ENCODE measurements around the gene FKBP3.
"Not testable (repeated sequence)": the region's sequence is repeated elsewhere in the genome, so short reads cannot be mapped to it uniquely, and the experiment has no call there.

The FKBP3 gene

GRCh38 chr14:45134051-45134958 is at the start of gene FKBP3:
Gene FKBP3, minus strand, starts transcription at chr14:45134481. Its CDS starts 25 bp downstream, at chr14:45134456.
- peak; percentile 96 for DNase-seq

DNA sequence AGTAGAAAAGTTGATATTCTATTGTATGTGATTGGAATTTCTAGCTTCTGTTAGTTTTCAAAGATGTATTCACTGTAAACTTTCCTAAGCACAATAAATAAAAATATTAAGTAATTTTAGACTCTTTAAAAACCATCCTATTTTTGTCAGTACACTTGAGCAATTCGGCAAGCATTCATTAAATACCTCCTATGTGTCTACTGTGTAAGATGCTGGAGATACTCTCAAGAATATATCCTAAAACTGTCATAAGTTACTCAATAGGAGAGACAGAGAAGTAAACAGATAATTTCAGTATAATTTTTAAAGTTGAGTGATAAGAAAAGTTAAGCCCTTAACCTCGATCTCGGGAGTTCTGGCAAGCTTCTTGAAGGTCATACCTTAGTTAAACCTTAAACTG is 47.5 kb upstream of the FKBP3 start:
- DNase-seq, result no peak

DNA sequence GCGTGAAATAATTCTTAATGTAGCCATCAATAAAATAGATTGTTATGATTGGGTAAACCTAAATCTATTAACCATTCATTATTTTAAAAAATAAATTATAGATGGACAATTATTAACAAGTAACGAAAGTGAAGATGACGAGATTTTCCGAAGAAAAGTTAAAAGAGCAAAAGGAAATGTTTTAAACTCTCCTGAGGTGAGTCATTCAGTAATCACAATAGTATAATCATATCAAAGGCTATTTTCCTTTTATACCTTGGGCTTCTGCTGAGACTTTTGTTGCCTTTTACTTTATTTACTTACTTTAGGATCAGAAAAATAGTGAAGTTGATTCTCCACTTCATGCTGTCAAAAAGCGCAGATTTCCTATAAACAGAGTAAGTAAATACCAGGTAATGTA is 47.0 kb upstream of the FKBP3 start:
- DNase-seq, result no peak

GRCh38 chr14:45177076-45177475 is 42.8 kb upstream of the FKBP3 start:
- no peak for DNase-seq

DNA sequence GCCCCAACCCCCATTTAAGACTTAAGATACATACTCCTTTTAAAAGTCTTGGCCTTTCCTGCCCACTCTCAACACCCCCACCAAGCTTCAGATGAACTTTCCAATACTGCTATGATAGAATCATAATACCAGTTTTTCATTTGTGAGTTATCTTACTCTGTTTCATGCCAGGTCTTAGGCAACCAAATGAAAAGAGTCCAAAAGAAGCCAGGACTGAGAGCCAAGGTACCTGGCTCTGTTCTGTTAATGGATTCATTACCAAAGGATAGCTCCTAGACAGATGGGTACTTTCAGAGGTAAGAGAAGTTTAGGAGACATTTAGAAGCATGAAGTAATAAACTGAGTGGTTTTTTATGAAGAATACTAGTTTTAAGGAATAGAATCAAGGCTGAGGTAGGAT is 35.6 kb upstream of the FKBP3 start:
- no peak for DNase-seq

GRCh38 chr14:45156067-45156466 is 21.8 kb upstream of the FKBP3 start:
- no peak for DNase-seq

GRCh38 chr14:45150386-45150890 is 16.2 kb upstream of the FKBP3 start:
- no peak for DNase-seq

GRCh38 chr14:45149602-45150001 is 15.3 kb upstream of the FKBP3 start:
- DNase-seq, result no peak

DNA sequence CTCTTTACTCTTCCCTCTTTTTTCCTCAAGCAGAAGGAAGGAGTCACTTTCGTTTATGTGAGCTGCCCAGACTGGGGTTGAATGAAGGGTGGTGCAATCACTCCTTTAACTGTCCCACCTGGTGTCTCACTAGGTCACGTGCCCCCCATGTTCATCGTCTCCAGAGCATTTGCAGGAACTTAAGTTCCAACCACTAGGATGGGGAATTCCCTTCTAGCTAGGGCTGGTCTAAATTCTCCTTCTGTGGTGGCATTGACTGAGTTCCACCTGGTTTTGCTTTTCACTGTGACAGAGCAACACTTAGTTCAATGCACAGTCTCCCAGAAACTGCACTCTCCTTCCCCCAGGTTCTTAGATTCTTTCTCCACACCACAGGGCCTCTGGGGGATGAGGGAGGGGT is 10.9 kb upstream of the FKBP3 start:
- no peak for DNase-seq

DNA sequence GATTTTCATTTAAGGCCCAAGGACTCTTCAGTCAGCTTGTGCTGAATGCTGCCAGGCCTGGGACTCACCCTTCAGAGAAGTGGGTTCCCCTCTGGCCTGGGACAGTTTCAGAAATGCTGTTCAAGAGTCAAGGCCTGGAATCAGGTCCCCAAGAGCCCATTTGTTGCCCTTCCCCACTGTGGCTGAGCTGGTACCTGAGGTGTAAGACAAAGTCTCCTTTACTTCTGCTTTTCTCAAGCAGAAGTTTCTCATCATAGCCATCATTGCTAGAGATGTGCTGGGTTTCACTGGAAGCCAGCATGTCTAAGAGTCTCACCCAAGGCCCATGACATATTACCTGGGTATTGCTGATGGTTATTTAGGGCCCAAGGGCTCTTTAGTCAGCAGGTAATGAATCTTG is 10.4 kb upstream of the FKBP3 start:
- no peak for DNase-seq

DNA sequence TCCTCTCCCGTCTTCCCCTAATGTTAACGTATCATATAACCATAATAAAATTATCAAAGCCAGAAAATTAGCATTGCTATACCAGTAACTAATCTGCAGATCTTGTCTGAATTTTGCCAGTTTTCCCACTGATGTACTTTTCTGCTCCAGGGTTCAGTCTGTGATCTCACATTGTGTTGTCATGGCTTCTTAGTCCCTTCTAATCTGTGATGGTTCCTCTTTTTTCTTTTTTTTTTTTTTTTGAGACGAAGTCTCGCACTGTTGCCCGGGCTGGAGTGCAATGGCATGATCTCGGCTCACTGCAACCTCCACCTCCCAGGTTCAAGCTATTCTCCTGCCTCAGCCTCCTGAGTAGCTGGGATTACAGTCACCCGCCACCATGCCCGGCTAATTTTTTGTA is 7.8 kb upstream of the FKBP3 start:
- not testable (repeated sequence) for DNase-seq

GRCh38 chr14:45140661-45141187 is 6.4 kb upstream of the FKBP3 start:
- no peak for DNase-seq

DNA sequence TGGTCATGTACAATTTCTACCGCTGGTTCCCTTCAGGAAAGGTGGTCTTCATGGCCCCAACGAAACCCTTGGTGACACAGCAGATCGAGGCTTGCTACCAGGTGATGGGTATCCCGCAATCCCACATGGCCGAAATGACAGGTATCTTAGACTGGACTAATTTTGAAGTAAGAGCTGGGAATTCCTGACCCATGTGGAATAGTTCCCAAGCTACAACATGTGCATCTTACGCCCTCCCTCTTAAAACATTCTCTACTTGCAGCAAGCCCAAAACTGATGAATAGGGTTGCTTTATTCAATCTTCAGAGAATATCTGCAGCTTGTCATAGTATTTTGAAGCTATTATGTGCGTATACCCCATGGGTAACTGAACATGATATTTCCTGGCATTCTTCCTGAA is 2.1 kb upstream of the FKBP3 start:
- DNase-seq, result no peak

DNA sequence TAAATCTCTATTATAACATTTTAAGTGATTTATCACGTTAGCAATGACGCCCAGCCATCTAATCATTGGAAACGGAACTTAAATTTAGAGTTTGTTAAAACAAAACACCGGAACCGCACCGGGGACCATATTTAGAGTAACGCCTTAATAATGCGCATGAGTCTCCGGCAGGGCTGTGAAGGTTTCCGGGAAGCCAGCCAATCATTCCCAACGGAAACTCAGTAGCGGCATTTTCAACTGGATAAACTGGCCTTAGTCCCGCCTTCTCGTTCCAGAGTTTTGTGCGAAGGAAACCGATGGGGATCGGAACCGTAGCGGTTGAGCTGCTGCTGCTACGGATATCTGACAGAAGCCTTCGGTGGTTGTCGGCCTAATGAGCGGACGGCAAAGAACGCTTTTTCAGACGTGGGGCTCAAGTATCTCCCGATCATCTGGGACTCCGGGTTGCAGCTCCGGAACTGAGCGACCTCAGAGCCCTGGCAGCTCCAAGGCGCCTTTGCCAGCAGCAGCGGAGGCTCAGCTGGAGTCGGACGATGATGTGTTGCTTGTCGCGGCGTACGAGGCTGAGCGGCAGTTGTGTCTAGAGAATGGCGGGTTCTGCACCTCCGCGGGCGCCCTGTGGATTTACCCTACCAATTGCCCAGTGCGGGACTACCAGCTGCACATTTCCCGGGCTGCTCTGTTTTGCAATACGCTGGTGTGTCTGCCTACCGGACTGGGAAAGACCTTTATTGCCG is 1.5 kb upstream of the FKBP3 start, which contains the start of gene FANCM:
TSS of gene FANCM (plus strand) at position 272 of the 737 bp plus-strand sequence. CDS start at position 374, 102 bp downstream.
- DNase-seq, result peak; percentile 76

- no peak for DNase-seq
Observed at GRCh38 chr14:45135156-45135555, 875 bp upstream of the FKBP3 start.

- no peak for DNase-seq
Observed at GRCh38 chr14:45133683-45134050, 614 bp downstream of the FKBP3 start.

DNA sequence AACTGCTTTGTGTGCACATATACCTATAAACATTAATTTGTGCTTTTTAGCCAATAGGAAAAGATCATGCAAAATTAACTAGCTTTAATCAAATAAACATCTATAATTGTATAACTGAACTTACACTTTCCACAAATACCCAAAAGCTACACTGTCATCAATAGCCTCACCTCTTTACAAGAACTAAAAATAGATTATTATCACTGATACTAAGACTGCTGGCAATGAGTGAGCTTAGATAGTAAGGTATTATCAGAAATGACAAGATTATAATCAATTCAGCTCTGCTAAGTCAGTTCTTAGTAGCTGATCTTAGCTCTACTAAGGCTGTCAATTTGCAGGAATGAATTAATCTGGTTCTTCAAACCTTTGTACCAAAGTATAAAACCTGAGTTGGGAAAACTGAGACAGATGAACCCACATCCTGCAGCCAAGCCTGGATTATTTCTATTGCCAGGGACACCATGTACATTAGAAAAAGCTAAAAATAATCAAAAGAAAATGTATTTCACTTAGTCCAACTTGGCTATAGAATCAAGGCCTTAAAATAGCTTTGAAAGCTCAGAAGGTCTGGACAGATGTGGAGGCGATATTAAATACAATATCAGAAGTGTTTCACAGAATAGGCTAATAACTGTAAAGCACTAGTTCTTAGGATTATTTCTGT is 5.2 kb downstream of the FKBP3 start:
- DNase-seq, result no peak

DNA sequence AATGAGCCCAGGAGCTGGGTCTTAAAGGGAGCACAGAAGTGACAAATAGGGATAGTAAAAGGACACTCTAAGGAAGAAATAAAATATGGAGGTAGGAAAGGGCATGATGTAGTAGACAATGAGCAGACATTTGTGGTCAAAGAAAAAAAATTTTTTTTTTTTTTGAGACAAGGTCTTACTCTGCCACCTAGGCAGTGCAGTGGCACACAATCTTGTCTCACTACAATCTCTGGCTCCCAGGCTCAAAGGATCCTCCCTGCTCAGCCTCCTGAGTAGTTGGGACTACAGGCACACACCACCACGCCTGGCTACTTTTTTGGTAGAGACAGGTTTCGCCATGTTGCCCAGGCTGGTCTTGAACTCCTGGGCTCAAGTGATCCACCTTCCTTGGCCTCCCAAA is 8.5 kb downstream of the FKBP3 start:
- no peak for DNase-seq

GRCh38 chr14:45123271-45123670 is 11.0 kb downstream of the FKBP3 start:
- no peak for DNase-seq

DNA sequence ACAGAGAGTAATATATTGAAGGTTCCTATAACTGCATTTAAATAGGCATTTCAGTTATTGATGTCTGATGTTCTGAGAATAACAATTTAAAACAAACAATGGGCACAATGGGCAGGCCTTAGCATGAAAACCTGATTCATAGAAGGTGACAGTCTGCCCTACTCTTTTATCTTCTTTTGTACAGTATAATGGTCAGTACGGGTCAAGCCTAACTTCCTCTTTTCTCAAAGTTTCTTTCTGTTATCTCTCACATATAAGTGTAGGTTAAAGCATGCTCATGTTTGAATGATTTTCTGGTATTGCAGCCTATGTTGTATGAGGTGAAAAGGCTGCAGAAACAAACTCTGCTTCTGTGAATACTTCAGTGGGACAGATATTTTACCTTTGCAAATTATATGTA is 14.2 kb downstream of the FKBP3 start:
- no peak for DNase-seq

DNA sequence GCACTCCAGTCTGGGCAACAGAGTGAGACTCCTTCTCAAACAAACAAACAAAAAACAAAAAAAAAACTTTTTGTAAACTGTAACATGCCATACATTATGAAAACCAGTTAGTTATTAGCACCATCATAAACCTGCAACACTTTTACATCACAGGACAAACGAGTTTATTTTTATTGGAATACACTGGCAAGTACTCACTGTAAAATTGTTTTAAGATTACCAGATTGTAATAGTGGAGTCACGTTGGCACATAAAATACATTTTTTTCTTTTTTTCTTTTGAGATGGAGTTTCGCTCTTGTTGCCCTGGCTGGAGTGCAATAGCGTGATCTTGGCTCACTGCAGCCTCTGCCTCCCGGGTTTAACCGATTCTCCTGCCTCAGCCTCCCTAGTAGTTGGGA is 15.7 kb downstream of the FKBP3 start:
- DNase-seq, result no peak

DNA sequence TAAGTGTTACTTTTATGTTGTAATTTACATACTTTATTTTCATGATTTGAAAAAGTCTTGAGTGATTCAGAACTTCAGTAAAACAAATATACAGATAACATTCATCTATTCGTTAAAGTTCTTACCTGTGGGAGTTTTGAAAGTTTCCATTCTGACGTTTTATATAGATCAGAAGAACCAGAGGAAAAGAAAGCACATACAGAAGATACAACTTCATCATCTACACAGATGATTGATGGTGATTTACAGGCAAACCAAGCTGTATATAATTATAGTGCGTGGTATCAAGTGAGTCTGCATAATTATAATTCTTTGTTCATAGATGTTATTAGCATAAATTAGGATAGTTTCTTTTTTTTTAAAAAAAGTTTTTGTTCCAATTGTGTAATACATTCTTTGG is 20.0 kb downstream of the FKBP3 start:
- DNase-seq, result no peak

Data from activated T-cell treated with anti-CD3 and anti-CD28 coated beads, Interleukin-2, amount 50 U/mL, for 1 hour (primary cell).